ENCODE data around the gene HDAC4. TPM values are rescaled to one million over a fixed set of nuclear protein-coding genes. Genes with fewer than 3 reads are reported as not detected.

HDAC4 gene
- total and polyA plus RNA-seq, 9 of the 15 experiments (the other 6 are each of a cell fraction or from before 2014, with no cell fraction given), result 0.11 to 20.2 (median 4.0) TPM

- Histone ChIP-seq H3K27ac (ENCODE audit: extremely low read depth, low read depth, low read length) (no peak overlapping the region), H3K9me3 (replicated peaks; ENCODE audit: control insufficient read depth, insufficient read depth, low read depth, low read length) (no peaks in the 10 kb centered on the region), H3K27me3 (ENCODE audit: control insufficient read depth in 2 of 2, insufficient read depth in 2 of 2, low read length in 2 of 2) (peaks cover 11 to 51% of the 10 kb centered on the region in 2 experiments), H2AFZ (ENCODE audit: low read depth, low read length) (no peak overlapping the region), H4K20me1 (replicated peaks; ENCODE audit: control insufficient read depth, insufficient read depth, low read length) (no peaks in the 10 kb centered on the region), H3K4me3 (no peak overlapping the region), H3K9me1 (ENCODE audit: control insufficient read depth, insufficient read depth, low read length) (no peaks in the 10 kb centered on the region), H3K4me1 (replicated peaks in 1 of 2; ENCODE audit: control insufficient read depth in 2 of 2, insufficient read depth in 2 of 2, low read length in 2 of 2) (no peaks in the 10 kb centered on the region; a peak in 1 of 5 replicates), H3K9ac (ENCODE audit: insufficient read depth in 1 of 2, low read depth in 2 of 2, low read length in 2 of 2) (no peak overlapping the region), H3K4me2 (ENCODE audit: insufficient read depth, low read length) (no peak overlapping the region), H3K36me3 (ENCODE audit: control insufficient read depth, insufficient read depth, low read length) (no peaks in the 10 kb centered on the region), H3K79me2 (ENCODE audit: control insufficient read depth, insufficient read depth, low read length) (no peaks in the 10 kb centered on the region)
- no TSS peak for BruUV-seq (replicated peaks)
- POLR2A ChIA-PET, result no interaction called here
- no peak for DNase-seq (ENCODE audit: extremely low read depth in 1 of 4, low spot score in 3 of 4)
- CTCF ChIA-PET (ENCODE audit: low intra/inter-chr PET ratio), result no interaction called here
- intact Hi-C loops (cut with micrococcal nuclease), result no loop called here
- ATAC-seq, result no peak
- no peak for FAIRE-seq
- in situ Hi-C loops (cut with MboI), result no loop called here
- WGBS (ENCODE audit: insufficient coverage, low coverage, missing lambda C conversion rate), result 0% methylated on average over 3 of the region's 3 CpGs
- no peak for TF ChIP-seq MYC (IDR thresholded peaks at IDR 0.05; ENCODE audit: low read depth, low read length)
- no peak for TF ChIP-seq MYC (CRISPR knock-in tag; IDR thresholded peaks at IDR 0.05; ENCODE audit: borderline replicate concordance, low read depth)
- no peak for TF ChIP-seq ZNF551 (CRISPR knock-in tag; IDR thresholded peaks at IDR 0.05)
- TF ChIP-seq HES1 (IDR thresholded peaks at IDR 0.05; ENCODE audit: low read depth), result no peak
- TF ChIP-seq BRF1 (IDR thresholded peaks at IDR 0.05; ENCODE audit: borderline replicate concordance, extremely low read depth, insufficient read length), result no peak
- TF ChIP-seq E2F6 (IDR thresholded peaks at IDR 0.05; ENCODE audit: borderline replicate concordance in 1 of 2, extremely low read depth in 1 of 2, insufficient read depth in 1 of 2, insufficient read length in 1 of 2, low read depth in 1 of 2, low read length in 1 of 2, poor library complexity in 1 of 2, severe bottlenecking in 1 of 2), result no peak
- no peak for TF ChIP-seq THRAP3 (IDR thresholded peaks at IDR 0.05; ENCODE audit: borderline replicate concordance)
- no peak for TF ChIP-seq ARID3A (IDR thresholded peaks at IDR 0.05; ENCODE audit: borderline replicate concordance, low read depth, low read length)
- TF ChIP-seq KAT8 (IDR thresholded peaks at IDR 0.05; ENCODE audit: low read depth), result no peak
- no peak for TF ChIP-seq ZNF277 (CRISPR knock-in tag; IDR thresholded peaks at IDR 0.05; ENCODE audit: borderline replicate concordance)
- no peak for TF ChIP-seq THRB (CRISPR knock-in tag; conservative IDR thresholded peaks at IDR 0.05)
- no peak for TF ChIP-seq MNT (conservative IDR thresholded peaks at IDR 0.05)
These were observed 37.5 kb upstream of the HDAC4 start for GRCh38 chr2:239438368-239438767.
